OCI-LY3 (cell line): ENCODE results near the gene SLC17A3.

Source experiments
- H2AFZ ChIP-seq: fragments of 200-600, 300-600 bp; shearing (Covaris generic); 2 replicates; pipeline ENCODE4 v1.6.0; 2014; ENCODE audit warnings: antibody characterized with exemption, low read depth, low read length
- H3K27ac ChIP-seq: fragments of 200-600, 300-600 bp; sonication (generic); 2 replicates; pipeline ENCODE4 v1.5.1; 2014; ENCODE audit warnings: mild to moderate bottlenecking, low read length, moderate library complexity, mixed read lengths
- H3K27me3 ChIP-seq: fragments of 200-600, 300-600 bp; sonication (generic); 2 replicates; pipeline ENCODE4 v1.6.1; 2014; ENCODE audit warnings: low read depth, low read length, mixed read lengths
- H3K36me3 ChIP-seq: fragments of 200-600, 300-600 bp; sonication (generic); replicated peaks from 2 replicates; pipeline ENCODE3; 2014; ENCODE audit warnings: low read depth, low read length, mixed read lengths
- H3K4me1 ChIP-seq: fragments of 300-600, 200-600 bp; sonication (generic); 2 replicates; pipeline ENCODE4 v1.6.1; 2014; ENCODE audit warnings: low read length, mixed read lengths
- H3K4me2 ChIP-seq: fragments of 200-600, 300-600 bp; sonication (generic); 2 replicates; pipeline ENCODE4 v1.6.1; 2014; ENCODE audit warnings: low read length, mixed read lengths
- H3K4me3 ChIP-seq: fragments of 300-600, 200-600 bp; sonication (generic); 2 replicates; pipeline ENCODE4 v1.5.1; 2014; ENCODE audit warnings: antibody characterized with exemption, mild to moderate bottlenecking, low read length, moderate library complexity
- H3K79me2 ChIP-seq: fragments of 300-600, 200-600 bp; shearing (Covaris generic); 2 replicates; pipeline ENCODE4 v1.6.1; 2014; ENCODE audit warnings: mild to moderate bottlenecking, low read length, mixed read lengths
- H3K9ac ChIP-seq: fragments of 300-600, 200-600 bp; shearing (Covaris generic); 2 replicates; pipeline ENCODE4 v1.6.0; 2014; ENCODE audit warnings: mild to moderate bottlenecking, low read length, moderate library complexity
- H3K9me3 ChIP-seq: fragments of 200-600, 300-600 bp; shearing (Covaris generic); 2 replicates; pipeline ENCODE4 v1.6.1; 2014; ENCODE audit warnings: low read length, mixed read lengths; ENCODE audit not compliant: insufficient read depth
- H4K20me1 ChIP-seq: fragments of 200-600, 300-600 bp; sonication (generic); 2 replicates; pipeline ENCODE4 v1.6.1; 2016; ENCODE audit warnings: low read length, mixed read lengths; ENCODE audit not compliant: insufficient read depth
- CTCF ChIP-seq: fragments of 200-600, 300-600 bp; sonication (generic); IDR thresholded peaks from 2 replicates; pipeline ENCODE4 v1.5.1; 2014; ENCODE audit warnings: antibody characterized with exemption, low read length, low read depth
- EZH2phosphoT487 ChIP-seq: fragments of 200-600 bp; shearing (Covaris generic); IDR thresholded peaks from 2 replicates; pipeline ENCODE4 v1.6.1; 2018; ENCODE audit warnings: antibody characterized with exemption, mixed run types, low read depth

The SLC17A3 gene

DNA sequence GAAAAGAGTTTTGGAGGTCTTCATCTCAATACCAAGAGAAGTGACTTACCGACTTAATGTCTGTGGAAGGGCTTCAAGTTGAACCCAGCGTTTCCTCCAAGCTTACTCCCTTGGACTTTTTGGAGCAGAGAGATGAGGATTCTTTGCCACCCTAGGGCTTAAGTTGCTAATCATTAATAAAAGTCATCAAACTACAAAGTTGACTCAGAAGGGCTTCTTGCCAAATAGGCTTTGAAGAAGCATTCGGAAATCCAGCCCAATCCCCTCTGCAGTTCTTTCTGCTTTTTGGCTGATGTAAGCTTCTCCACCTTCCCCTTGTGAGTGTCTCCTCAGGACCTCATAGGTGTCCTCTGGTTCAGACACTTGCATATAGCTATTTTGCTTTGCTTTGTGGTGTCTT lies at the start of gene SLC17A3:
Gene SLC17A3 (minus strand): TSS at position 126 of the 400 bp plus-strand sequence. CDS start 5,856 bp downstream, outside the sequence.
- no peak within 1 kb of the TSS for H3K27ac ChIP-seq
- H3K4me1 ChIP-seq = no peaks in the 10 kb centered on the region
- no peak within 1 kb of the TSS for H2AFZ ChIP-seq
- peaks cover 2% of the 10 kb centered on the region; the same call in 1 of the 2 replicates for H3K27me3 ChIP-seq
- no peak within 1 kb of the TSS for H3K4me3 ChIP-seq
- no peaks in the 10 kb centered on the region for H4K20me1 ChIP-seq
- no peak for TF ChIP-seq CTCF
- no peak for TF ChIP-seq EZH2phosphoT487
- no peak within 1 kb of the TSS for H3K4me2 ChIP-seq
- H3K36me3 ChIP-seq = no peaks in the 10 kb centered on the region
- no peak within 1 kb of the TSS for H3K9ac ChIP-seq
- no peaks in the 10 kb centered on the region for H3K79me2 ChIP-seq
- no peaks in the 10 kb centered on the region for H3K9me3 ChIP-seq

DNA sequence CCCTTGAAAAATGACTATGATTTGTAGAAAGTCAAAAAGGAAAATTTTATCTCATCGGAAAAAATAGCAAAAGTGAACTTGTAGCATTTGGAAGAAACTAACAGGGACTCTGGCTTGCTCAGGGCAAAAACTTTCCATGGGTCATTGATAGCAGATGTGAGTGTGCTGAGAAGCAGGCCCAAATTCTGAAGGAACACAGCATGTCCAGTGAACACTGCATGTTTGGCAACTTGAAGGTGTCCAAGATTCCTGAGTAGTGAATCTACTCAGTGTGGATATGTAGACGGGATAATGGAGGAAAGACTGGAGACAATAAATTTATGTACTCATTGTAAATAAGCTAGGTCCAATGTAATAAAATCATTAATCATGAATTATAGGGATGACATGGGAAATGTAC lies 48.3 kb upstream of the SLC17A3 start:
- TF ChIP-seq CTCF (no peak), EZH2phosphoT487 (no peak)
- no peak overlapping the region for H3K4me2 ChIP-seq
- H3K36me3 ChIP-seq = no peaks in the 10 kb centered on the region
- H3K9me3 ChIP-seq = no peaks in the 10 kb centered on the region
- H3K4me1 ChIP-seq = no peaks in the 10 kb centered on the region
- no peaks in the 10 kb centered on the region for H3K27me3 ChIP-seq
- H2AFZ ChIP-seq = no peak overlapping the region
- no peaks in the 10 kb centered on the region for H4K20me1 ChIP-seq
- H3K4me3 ChIP-seq = no peak overlapping the region
- no peak overlapping the region for H3K9ac ChIP-seq
- H3K79me2 ChIP-seq = no peaks in the 10 kb centered on the region
- H3K27ac ChIP-seq = no peak overlapping the region

- no peak for TF ChIP-seq CTCF
- no peak for TF ChIP-seq EZH2phosphoT487
- H3K9me3 ChIP-seq = no peaks in the 10 kb centered on the region
- H2AFZ ChIP-seq = no peak overlapping the region
- no peaks in the 10 kb centered on the region for H3K79me2 ChIP-seq
- no peaks in the 10 kb centered on the region for H3K27me3 ChIP-seq
- H3K4me1 ChIP-seq = no peaks in the 10 kb centered on the region
- H3K36me3 ChIP-seq = no peaks in the 10 kb centered on the region
- no peaks in the 10 kb centered on the region for H4K20me1 ChIP-seq
- H3K4me3 ChIP-seq = no peak overlapping the region
- H3K9ac ChIP-seq = no peak overlapping the region
- no peak overlapping the region for H3K4me2 ChIP-seq
- H3K27ac ChIP-seq = no peak overlapping the region
These were observed 47.6 kb upstream of the SLC17A3 start for GRCh38 chr6:25921525-25922203.

DNA sequence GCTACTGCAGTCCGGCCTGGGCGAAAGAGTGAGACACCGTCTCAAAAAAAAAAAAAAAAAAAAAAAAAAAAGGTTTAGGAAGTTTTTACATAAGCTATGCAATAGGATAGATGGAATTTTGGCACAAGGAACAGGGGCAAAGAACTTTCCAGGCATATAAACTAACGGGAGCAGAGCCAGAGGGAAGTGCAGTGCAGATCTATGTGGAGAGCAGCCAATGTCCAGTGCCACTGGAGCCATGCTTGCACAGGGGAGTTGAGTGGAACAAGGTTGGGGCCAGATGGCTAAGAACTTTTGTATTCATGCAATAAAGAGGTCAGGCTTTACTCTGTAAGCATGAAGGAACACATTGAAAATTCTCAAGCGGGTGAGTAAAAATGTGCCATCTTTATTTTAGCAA lies 45.6 kb upstream of the SLC17A3 start:
- TF ChIP-seq EZH2phosphoT487 (no peak), CTCF (no peak)
- H3K27ac ChIP-seq = no peak overlapping the region
- H3K9ac ChIP-seq = no peak overlapping the region
- H3K4me1 ChIP-seq = no peaks in the 10 kb centered on the region
- H3K4me3 ChIP-seq = no peak overlapping the region
- H2AFZ ChIP-seq = no peak overlapping the region
- no peaks in the 10 kb centered on the region for H4K20me1 ChIP-seq
- no peak overlapping the region for H3K4me2 ChIP-seq
- H3K79me2 ChIP-seq = no peaks in the 10 kb centered on the region
- H3K36me3 ChIP-seq = no peaks in the 10 kb centered on the region
- H3K27me3 ChIP-seq = no peaks in the 10 kb centered on the region
- no peaks in the 10 kb centered on the region for H3K9me3 ChIP-seq
